ENCODE measurements around the gene PLCXD1. TPM values are rescaled to one million over a fixed set of nuclear protein-coding genes. Genes with fewer than 3 reads are reported as not detected.

PLCXD1 gene
- total and polyA plus RNA-seq, 9 of the 15 experiments (the other 6 are each of a cell fraction or from before 2014, with no cell fraction given), result 6.0 to 60.2 (median 39.5) TPM

- TF ChIP-seq MGA (IDR thresholded peaks at IDR 0.05) (no peak), IRF2 (CRISPR knock-in tag; IDR thresholded peaks at IDR 0.05) (no peak), CREB5 (CRISPR knock-in tag; IDR thresholded peaks at IDR 0.05) (no peak), FOSL1 (tag; conservative IDR thresholded peaks at IDR 0.05) (peak; percentile 47), MXI1 (IDR thresholded peaks at IDR 0.05; ENCODE audit: low read depth, low read length) (no peak), SRSF9 (IDR thresholded peaks at IDR 0.05; ENCODE audit: borderline replicate concordance, low read depth, low read length) (no peak), ZNF175 (CRISPR knock-in tag; IDR thresholded peaks at IDR 0.05; ENCODE audit: low read depth) (no peak), ZC3H8 (IDR thresholded peaks at IDR 0.05) (no peak), ZNF75A (CRISPR knock-in tag; IDR thresholded peaks at IDR 0.05) (no peak), HMG20A (CRISPR knock-in tag; conservative IDR thresholded peaks at IDR 0.05) (no peak), HDAC8 (tag; IDR thresholded peaks at IDR 0.05) (no peak), CAMTA2 (CRISPR knock-in tag; conservative IDR thresholded peaks at IDR 0.05) (no peak)
- TF ChIP-seq, protein P1, sequence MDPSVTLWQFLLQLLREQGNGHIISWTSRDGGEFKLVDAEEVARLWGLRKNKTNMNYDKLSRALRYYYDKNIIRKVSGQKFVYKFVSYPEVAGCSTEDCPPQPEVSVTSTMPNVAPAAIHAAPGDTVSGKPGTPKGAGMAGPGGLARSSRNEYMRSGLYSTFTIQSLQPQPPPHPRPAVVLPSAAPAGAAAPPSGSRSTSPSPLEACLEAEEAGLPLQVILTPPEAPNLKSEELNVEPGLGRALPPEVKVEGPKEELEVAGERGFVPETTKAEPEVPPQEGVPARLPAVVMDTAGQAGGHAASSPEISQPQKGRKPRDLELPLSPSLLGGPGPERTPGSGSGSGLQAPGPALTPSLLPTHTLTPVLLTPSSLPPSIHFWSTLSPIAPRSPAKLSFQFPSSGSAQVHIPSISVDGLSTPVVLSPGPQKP (CRISPR knock-in tag; IDR thresholded peaks at IDR 0.05), result no peak
Observed at GRCh38 chrX:318739-319578, 37.8 kb downstream of the PLCXD1 start, which contains the start of gene GTPBP6 (continued).
